ENCODE measurements around the gene POLR3B. TPM values are rescaled to one million over a fixed set of nuclear protein-coding genes. Genes with fewer than 3 reads are reported as not detected.

POLR3B gene
- total and polyA plus RNA-seq, 9 of the 15 experiments (the other 6 are each of a cell fraction or from before 2014, with no cell fraction given): 7.6 to 17.9 (median 14.4) TPM

DNA sequence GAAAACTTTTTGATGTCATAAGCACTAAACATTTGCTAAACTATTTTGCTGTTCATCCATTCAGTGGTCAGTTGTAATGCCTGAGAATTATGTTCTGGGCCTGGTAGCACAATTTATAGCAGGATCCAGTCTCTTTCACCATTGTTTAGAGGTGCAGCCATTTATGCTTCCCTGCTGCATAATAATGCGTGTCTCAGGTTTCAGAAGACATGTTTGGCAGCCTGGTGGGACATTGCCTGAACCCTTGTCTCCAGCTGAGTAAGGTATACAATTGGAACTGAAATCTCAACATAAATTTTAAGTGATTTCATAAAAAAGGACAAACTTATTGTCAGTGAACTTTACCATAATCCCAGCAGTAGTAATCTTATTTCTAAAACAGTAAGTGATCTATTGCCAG lies 94.8 kb downstream of the POLR3B start (continued):
- TF ChIP-seq ZNF583 (CRISPR knock-in tag; IDR thresholded peaks at IDR 0.05): no peak
- TF ChIP-seq, protein P1, sequence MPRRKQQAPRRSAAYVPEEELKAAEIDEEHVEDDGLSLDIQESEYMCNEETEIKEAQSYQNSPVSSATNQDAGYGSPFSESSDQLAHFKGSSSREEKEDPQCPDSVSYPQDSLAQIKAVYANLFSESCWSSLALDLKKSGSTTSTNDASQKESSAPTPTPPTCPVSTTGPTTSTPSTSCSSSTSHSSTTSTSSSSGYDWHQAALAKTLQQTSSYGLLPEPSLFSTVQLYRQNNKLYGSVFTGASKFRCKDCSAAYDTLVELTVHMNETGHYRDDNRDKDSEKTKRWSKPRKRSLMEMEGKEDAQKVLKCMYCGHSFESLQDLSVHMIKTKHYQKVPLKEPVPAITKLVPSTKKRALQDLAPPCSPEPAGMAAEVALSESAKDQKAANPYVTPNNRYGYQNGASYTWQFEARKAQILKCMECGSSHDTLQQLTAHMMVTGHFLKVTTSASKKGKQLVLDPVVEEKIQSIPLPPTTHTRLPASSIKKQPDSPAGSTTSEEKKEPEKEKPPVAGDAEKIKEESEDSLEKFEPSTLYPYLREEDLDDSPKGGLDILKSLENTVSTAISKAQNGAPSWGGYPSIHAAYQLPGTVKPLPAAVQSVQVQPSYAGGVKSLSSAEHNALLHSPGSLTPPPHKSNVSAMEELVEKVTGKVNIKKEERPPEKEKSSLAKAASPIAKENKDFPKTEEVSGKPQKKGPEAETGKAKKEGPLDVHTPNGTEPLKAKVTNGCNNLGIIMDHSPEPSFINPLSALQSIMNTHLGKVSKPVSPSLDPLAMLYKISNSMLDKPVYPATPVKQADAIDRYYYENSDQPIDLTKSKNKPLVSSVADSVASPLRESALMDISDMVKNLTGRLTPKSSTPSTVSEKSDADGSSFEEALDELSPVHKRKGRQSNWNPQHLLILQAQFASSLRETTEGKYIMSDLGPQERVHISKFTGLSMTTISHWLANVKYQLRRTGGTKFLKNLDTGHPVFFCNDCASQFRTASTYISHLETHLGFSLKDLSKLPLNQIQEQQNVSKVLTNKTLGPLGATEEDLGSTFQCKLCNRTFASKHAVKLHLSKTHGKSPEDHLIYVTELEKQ (CRISPR knock-in tag; IDR thresholded peaks at IDR 0.05): no peak
- no peak for TF ChIP-seq FOXM1 (IDR thresholded peaks at IDR 0.05; ENCODE audit: low read depth)
- TF ChIP-seq FOXM1 (CRISPR knock-in tag; IDR thresholded peaks at IDR 0.05; ENCODE audit: low read depth): no peak
- TF ChIP-seq, protein P2, sequence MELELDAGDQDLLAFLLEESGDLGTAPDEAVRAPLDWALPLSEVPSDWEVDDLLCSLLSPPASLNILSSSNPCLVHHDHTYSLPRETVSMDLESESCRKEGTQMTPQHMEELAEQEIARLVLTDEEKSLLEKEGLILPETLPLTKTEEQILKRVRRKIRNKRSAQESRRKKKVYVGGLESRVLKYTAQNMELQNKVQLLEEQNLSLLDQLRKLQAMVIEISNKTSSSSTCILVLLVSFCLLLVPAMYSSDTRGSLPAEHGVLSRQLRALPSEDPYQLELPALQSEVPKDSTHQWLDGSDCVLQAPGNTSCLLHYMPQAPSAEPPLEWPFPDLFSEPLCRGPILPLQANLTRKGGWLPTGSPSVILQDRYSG (tag; conservative IDR thresholded peaks at IDR 0.05; ENCODE audit: low read depth): no peak
- no peak for TF ChIP-seq ZSCAN29 (IDR thresholded peaks at IDR 0.05)
- no peak for TF ChIP-seq HEY1 (CRISPR knock-in tag; IDR thresholded peaks at IDR 0.05; ENCODE audit: borderline replicate concordance)

- no peak for ATAC-seq
- H3K79me2 ChIP-seq (ENCODE audit: control insufficient read depth, insufficient read depth, low read length): no peaks in the 10 kb centered on the region
- no peaks in the 10 kb centered on the region for H3K9me3 ChIP-seq (replicated peaks; ENCODE audit: control insufficient read depth, insufficient read depth, low read depth, low read length)
- no peak for DNase-seq (ENCODE audit: extremely low read depth in 1 of 4, low spot score in 3 of 4)
- H3K27ac ChIP-seq (ENCODE audit: extremely low read depth, low read depth, low read length): no peak overlapping the region
- in situ Hi-C loops (cut with MboI) (no loop called here), intact Hi-C loops (cut with micrococcal nuclease) (no loop called here)
- no peak overlapping the region for H3K9ac ChIP-seq (ENCODE audit: insufficient read depth in 1 of 2, low read depth in 2 of 2, low read length in 2 of 2)
- H3K27me3 ChIP-seq (ENCODE audit: control insufficient read depth in 2 of 2, insufficient read depth in 2 of 2, low read length in 2 of 2): no peaks in the 10 kb centered on the region
- H3K4me1 ChIP-seq (replicated peaks in 1 of 2; ENCODE audit: control insufficient read depth in 2 of 2, insufficient read depth in 2 of 2, low read length in 2 of 2): no peaks in the 10 kb centered on the region
- 70% methylated on average over 6 of the region's 6 CpGs for WGBS (ENCODE audit: insufficient coverage, low coverage, missing lambda C conversion rate)
- no TSS peak for BruUV-seq (replicated peaks)
- ChIA-PET CTCF (ENCODE audit: low intra/inter-chr PET ratio) (no interaction called here), POLR2A (no interaction called here)
- no peak overlapping the region for H3K4me3 ChIP-seq
- peaks cover 29% of the 10 kb centered on the region; the same call in 2 of the 3 replicates for H3K36me3 ChIP-seq (ENCODE audit: control insufficient read depth, insufficient read depth, low read length)
- no peak overlapping the region for H2AFZ ChIP-seq (ENCODE audit: low read depth, low read length)
- H3K9me1 ChIP-seq (ENCODE audit: control insufficient read depth, insufficient read depth, low read length): no peaks in the 10 kb centered on the region
- H4K20me1 ChIP-seq (replicated peaks; ENCODE audit: control insufficient read depth, insufficient read depth, low read length): no peaks in the 10 kb centered on the region
- H3K4me2 ChIP-seq (ENCODE audit: insufficient read depth, low read length): no peak overlapping the region
- no peak for FAIRE-seq
- no peak for TF ChIP-seq ZNF24 (IDR thresholded peaks at IDR 0.05)
- TF ChIP-seq CBX2 (IDR thresholded peaks at IDR 0.05; ENCODE audit: insufficient read depth, low read length, poor library complexity, severe bottlenecking): no peak
- no peak for TF ChIP-seq POU5F1 (IDR thresholded peaks at IDR 0.05; ENCODE audit: borderline replicate concordance, low read depth, low read length, partially characterized antibody)
- no peak for TF ChIP-seq MLX (CRISPR knock-in tag; conservative IDR thresholded peaks at IDR 0.05)
- TF ChIP-seq BCL6 (CRISPR knock-in tag; IDR thresholded peaks at IDR 0.05): no peak
- TF ChIP-seq EGR1 (conservative IDR thresholded peaks at IDR 0.05): no peak
- TF ChIP-seq, protein P3, sequence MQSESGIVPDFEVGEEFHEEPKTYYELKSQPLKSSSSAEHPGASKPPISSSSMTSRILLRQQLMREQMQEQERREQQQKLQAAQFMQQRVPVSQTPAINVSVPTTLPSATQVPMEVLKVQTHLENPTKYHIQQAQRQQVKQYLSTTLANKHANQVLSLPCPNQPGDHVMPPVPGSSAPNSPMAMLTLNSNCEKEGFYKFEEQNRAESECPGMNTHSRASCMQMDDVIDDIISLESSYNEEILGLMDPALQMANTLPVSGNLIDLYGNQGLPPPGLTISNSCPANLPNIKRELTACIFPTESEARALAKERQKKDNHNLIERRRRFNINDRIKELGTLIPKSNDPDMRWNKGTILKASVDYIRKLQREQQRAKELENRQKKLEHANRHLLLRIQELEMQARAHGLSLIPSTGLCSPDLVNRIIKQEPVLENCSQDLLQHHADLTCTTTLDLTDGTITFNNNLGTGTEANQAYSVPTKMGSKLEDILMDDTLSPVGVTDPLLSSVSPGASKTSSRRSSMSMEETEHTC (IDR thresholded peaks at IDR 0.05): no peak
- no peak for TF ChIP-seq BCOR (IDR thresholded peaks at IDR 0.05)
- no peak for TF ChIP-seq HNRNPLL (IDR thresholded peaks at IDR 0.05; ENCODE audit: low read depth, low read length, poor library complexity, severe bottlenecking)
- no peak for TF ChIP-seq RBM39 (optimal IDR thresholded peaks at IDR 0.05; ENCODE audit: low read depth, low read length)
Observed at GRCh38 chr12:106455111-106455510, 97.6 kb downstream of the POLR3B start.

All from K562 (cell line).